IPS-18a (cell line): Measurements from ENCODE around the gene LDLRAD4.

Experiments used
- H3K27ac ChIP-seq: one replicate; pipeline ENCODE4 v1.5.1; 2013; ENCODE audit warnings: low read length
- H3K27me3 ChIP-seq: one replicate; pipeline ENCODE4 v1.6.1; 2013; ENCODE audit warnings: mild to moderate bottlenecking, low read length; ENCODE audit not compliant: control insufficient read depth, insufficient read depth
- H3K36me3 ChIP-seq: one replicate; pipeline ENCODE4 v1.6.1; 2013; ENCODE audit warnings: low read depth, low read length; ENCODE audit not compliant: control insufficient read depth
- H3K4me1 ChIP-seq: one replicate; pipeline ENCODE4 v1.6.1; 2013; ENCODE audit warnings: low read depth, low read length; ENCODE audit not compliant: control insufficient read depth
- H3K4me3 ChIP-seq: one replicate; pipeline ENCODE4 v1.5.1; 2013; ENCODE audit warnings: low read length
- H3K9ac ChIP-seq: one replicate; pipeline ENCODE4 v1.6.1; 2013; ENCODE audit warnings: mild to moderate bottlenecking, low read length, moderate library complexity
- H3K9me3 ChIP-seq: one replicate; pipeline ENCODE4 v1.6.1; 2013; ENCODE audit warnings: low read depth, low read length; ENCODE audit not compliant: control insufficient read depth

The LDLRAD4 gene

DNA sequence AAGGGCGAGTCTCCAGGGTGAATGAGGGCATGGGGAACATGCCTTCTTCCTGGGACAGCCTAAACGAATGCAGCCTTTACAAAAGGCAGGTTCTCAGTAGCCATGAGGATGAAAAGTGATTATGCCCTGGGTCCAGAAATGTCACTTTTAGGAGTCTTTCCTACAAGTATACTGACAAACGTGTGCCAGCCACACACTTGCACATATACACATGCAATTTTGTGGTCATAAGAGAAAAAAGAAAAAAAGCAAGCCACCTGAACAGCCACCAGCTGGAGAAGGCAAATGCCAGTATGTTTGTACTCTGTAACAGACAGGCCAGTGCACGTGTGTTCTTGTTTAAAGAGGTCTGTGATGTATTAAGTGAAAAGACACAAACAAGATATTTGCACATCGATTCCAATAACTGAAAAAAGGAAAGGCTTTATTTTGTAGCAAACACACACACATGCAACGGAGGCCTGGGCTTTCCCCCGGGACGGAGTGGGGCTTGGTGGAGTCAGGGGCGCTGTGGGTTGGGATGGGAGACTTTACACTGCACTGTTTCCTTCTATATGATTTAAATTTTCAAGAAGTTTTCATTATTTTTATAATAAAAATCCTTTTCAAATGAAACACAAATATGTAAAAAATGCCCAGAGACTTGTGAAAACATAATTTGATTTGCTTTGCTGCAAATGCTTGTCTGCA is 399.4 kb downstream of the LDLRAD4 start:
- Histone ChIP-seq H3K4me3 (no peak overlapping the region), H3K9me3 (no peaks in the 10 kb centered on the region), H3K27ac (no peak overlapping the region), H3K36me3 (no peaks in the 10 kb centered on the region), H3K27me3 (peaks cover 13% of the 10 kb centered on the region), H3K9ac (no peak overlapping the region), H3K4me1 (no peaks in the 10 kb centered on the region)

DNA sequence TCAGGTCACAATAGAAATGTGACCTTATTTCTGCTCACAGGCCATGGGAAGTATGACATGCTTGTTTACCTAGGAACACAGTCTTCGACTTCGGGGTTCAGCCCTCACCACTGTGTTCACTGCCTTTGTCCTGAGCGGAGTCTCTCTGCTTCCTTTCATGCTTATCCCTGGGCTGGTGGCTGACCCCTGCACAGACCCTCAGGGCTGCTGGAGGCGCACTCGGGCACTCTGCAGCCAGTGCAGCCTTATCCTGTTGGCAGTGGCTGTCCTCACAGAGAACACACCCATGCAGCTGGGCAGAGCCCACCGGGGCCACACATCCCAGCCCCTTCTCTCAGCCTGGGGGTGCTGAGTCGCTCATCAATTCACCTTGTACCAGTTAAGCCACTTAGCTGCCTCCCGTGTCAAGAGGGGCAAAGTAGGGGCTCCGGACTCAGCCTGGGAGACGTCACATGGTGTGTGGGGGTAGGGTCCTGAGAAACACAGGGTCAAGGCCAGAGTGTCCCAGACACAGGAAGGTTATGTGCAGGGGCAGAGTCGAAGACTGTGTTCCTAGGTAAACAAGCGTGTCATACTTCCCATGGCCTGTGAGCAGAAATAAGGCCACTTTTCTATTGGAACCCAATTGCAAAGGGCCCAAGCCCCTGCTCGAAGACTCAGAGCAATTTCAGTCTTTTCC is 400.3 kb downstream of the LDLRAD4 start:
- Histone ChIP-seq H3K4me3 (no peak overlapping the region), H3K4me1 (no peaks in the 10 kb centered on the region), H3K9ac (no peak overlapping the region), H3K27me3 (peaks cover 3% of the 10 kb centered on the region), H3K36me3 (no peaks in the 10 kb centered on the region), H3K27ac (no peak overlapping the region), H3K9me3 (no peaks in the 10 kb centered on the region)

DNA sequence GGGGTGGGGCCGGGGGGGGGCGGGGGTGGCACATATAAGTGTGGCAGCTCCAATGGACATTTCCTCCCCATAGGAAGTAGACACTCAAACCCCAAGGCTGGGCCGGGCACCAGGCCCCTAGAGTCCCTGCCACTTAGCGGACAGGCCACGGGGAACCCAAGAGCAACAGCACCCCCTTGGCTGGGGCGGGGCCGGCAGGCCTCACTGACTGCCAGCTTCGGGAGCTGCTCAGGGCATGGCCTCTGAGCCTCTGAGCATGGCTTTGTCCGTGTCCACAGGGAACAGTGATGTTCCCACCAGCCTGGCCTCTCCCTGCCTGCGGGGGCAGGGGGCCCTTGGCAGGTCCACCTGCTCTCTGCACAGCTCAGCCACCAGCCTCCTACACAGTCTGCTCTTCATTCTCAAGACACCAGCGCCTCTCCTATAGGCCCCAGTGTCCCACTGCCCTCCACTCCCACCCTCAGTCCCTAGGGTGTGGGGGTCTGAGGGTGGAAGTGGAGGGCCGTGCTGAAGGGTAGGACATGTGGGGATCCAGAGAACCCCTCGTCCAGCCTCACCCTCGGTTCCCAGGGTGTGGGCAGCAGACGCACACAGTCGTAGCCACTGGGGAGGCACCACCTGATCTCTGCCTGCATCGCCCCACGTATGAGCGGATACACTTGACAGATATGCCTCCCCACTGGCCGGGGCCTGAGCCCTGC is 401.1 kb downstream of the LDLRAD4 start:
- H3K4me1 ChIP-seq, result no peaks in the 10 kb centered on the region
- no peak overlapping the region for H3K9ac ChIP-seq
- no peaks in the 10 kb centered on the region for H3K9me3 ChIP-seq
- no peak overlapping the region for H3K27ac ChIP-seq
- no peaks in the 10 kb centered on the region for H3K36me3 ChIP-seq
- no peak overlapping the region for H3K4me3 ChIP-seq
- H3K27me3 ChIP-seq, result no peaks in the 10 kb centered on the region

DNA sequence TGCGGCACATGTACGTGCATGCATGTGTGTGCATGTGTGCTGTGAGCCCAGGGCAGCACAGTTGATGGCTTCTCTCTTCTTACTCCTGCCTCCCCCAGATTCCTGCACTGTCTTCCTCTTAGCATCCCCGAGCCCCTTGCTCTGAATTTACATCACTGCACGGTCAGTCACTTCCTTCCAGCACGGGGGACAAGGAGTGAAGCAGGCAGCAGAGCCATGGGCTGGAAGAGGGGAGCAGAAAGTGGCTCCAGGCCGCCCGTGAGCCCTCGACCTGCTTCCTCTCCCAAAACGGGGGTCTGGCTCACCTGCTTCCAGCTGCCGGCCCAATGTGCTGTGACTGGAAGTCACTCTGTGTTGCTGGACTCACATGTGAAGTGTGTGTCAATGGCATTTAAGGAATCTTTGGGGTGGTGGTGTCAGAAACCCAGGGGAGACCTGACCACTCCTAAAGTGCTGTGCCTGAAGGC is 401.7 kb downstream of the LDLRAD4 start:
- H3K4me3 ChIP-seq, result no peak overlapping the region
- H3K27me3 ChIP-seq, result no peaks in the 10 kb centered on the region
- H3K9me3 ChIP-seq, result no peaks in the 10 kb centered on the region
- H3K9ac ChIP-seq, result no peak overlapping the region
- H3K27ac ChIP-seq, result no peak overlapping the region
- H3K4me1 ChIP-seq, result no peaks in the 10 kb centered on the region
- H3K36me3 ChIP-seq, result no peaks in the 10 kb centered on the region

DNA sequence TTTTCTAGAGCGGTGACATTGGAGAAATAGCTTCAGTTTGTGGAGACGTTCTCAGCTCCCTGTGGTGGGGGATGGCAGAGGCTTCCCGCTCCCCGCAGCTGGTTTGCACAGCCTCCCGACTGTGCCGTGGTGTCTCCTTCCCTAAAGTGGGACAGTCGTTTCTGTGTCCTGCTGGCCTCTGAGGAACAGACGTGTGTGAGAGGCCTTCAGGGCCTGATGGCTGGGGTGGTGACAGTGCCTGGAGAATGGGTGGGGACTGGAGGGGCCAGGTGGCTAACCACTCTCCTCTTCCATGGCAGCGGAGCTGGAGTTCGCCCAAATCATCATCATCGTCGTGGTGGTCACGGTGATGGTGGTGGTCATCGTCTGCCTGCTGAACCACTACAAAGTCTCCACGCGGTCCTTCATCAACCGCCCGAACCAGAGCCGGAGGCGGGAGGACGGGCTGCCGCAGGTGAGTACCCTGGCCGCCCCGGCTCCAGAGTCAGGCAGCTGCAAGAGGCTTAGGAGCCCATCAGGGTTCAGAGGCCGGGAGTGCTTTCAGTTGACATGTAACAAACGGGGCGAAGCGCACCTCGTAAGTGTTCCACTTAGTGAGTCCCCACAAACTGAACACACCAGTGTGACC is 402.4 kb downstream of the LDLRAD4 start:
- no peaks in the 10 kb centered on the region for H3K27me3 ChIP-seq
- H3K9ac ChIP-seq, result no peak overlapping the region
- H3K4me3 ChIP-seq, result no peak overlapping the region
- H3K36me3 ChIP-seq, result no peaks in the 10 kb centered on the region
- no peak overlapping the region for H3K27ac ChIP-seq
- no peaks in the 10 kb centered on the region for H3K4me1 ChIP-seq
- no peaks in the 10 kb centered on the region for H3K9me3 ChIP-seq

DNA sequence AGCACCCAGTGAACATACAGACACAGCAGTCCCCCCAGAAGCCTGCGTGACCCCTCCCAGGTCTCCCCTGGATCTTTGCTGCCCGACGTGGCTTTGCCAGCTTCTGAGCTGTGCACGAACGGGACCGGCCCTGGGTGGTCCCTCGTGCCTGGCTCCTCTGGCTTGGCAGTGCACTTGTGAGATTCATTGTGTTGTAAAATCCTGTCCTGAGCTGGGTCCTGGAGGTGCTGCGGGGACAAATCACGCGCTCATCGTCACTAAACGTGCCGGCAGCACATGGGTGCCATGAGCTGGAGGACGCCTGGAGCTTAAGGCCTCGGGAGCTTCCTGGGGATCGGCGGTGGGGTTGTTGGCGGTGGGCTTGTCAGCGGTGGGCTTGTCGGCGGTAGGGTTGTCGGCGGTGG is 402.9 kb downstream of the LDLRAD4 start:
- Histone ChIP-seq H3K9ac (no peak overlapping the region), H3K4me1 (no peaks in the 10 kb centered on the region), H3K36me3 (no peaks in the 10 kb centered on the region), H3K9me3 (no peaks in the 10 kb centered on the region), H3K4me3 (no peak overlapping the region), H3K27me3 (no peaks in the 10 kb centered on the region), H3K27ac (no peak overlapping the region)

DNA sequence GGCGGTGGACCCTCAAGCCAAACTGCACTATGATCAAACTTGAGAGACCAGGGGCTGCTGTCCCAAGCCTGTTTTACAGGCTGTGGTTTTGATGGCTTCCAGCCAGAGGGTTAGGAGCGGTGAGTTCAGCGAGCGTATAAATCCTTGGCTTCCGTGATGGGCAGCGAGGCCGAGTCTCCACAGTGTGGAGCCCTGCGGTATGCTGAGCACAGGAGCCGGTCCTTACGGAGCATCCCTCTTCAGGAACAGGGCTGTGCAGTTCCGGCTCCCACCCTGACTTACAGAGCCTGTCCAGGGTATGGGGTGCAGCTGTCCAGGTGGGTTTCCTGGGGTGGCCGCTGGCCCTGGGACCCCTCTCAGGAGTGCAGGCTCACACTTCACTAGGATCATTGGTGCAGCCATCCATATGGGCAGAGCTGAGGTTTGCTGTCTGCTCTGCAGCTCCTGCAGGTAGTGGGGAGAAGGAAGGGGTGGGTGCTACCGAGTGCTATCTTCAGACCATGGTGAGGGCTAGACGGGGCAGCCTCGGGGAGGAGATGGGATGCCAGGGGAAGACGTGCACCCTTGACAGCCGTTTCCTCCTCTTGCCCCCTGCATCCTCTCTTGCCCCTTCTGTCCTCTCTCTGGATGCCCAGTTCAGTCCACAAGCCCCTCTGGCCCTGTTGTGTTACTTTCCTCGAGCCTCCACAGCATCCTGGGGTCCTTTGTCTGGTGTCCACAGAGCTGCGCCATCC is 403.5 kb downstream of the LDLRAD4 start:
- H3K9ac ChIP-seq, result no peak overlapping the region
- no peaks in the 10 kb centered on the region for H3K27me3 ChIP-seq
- no peak overlapping the region for H3K27ac ChIP-seq
- no peaks in the 10 kb centered on the region for H3K9me3 ChIP-seq
- no peaks in the 10 kb centered on the region for H3K36me3 ChIP-seq
- no peaks in the 10 kb centered on the region for H3K4me1 ChIP-seq
- H3K4me3 ChIP-seq, result no peak overlapping the region

DNA sequence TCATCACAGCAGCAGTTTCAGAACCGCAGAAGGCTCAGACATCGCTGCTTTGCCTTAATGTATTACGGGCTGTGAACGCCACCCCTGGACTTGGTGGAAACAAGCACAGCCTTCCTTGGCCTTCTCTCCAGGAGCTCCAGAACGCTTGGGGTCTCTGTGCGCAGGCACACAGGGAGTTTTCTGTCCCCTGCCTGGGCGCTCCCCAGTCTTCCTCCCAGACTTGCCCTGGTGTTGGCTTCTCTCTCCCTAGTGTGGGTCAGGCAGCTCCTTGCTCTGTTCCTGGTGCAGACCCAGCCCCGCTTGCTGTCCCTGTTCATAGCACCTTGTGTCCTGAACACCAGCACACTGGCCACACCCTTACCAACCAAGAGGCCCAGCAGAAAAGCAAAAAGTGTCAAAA is 404.2 kb downstream of the LDLRAD4 start:
- H3K27me3 ChIP-seq, result no peaks in the 10 kb centered on the region
- H3K9ac ChIP-seq, result no peak overlapping the region
- H3K36me3 ChIP-seq, result no peaks in the 10 kb centered on the region
- no peaks in the 10 kb centered on the region for H3K4me1 ChIP-seq
- H3K27ac ChIP-seq, result no peak overlapping the region
- H3K4me3 ChIP-seq, result no peak overlapping the region
- no peaks in the 10 kb centered on the region for H3K9me3 ChIP-seq

DNA sequence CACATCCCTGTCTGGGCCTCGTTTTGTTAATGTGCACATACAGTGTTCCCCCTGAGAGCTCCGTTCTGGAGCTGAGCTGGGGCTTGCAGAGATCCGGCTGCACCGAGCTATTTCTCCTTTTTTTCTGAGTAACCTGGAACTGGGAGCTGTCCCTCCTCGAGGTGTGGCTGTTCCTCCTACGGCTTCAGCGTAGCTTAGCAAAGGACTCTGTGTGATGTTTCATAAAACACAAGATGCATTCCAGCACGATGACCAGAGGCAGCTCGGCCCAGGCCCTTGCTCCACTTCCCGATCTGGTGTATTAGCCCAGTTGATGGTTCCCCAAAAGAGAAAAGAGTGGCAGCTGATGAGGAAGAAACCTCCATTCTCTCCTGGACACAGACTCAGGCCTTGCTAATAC is 404.8 kb downstream of the LDLRAD4 start:
- H3K36me3 ChIP-seq, result no peaks in the 10 kb centered on the region
- no peaks in the 10 kb centered on the region for H3K9me3 ChIP-seq
- H3K27me3 ChIP-seq, result no peaks in the 10 kb centered on the region
- H3K4me1 ChIP-seq, result no peaks in the 10 kb centered on the region
- no peak overlapping the region for H3K4me3 ChIP-seq
- no peak overlapping the region for H3K27ac ChIP-seq
- H3K9ac ChIP-seq, result no peak overlapping the region

DNA sequence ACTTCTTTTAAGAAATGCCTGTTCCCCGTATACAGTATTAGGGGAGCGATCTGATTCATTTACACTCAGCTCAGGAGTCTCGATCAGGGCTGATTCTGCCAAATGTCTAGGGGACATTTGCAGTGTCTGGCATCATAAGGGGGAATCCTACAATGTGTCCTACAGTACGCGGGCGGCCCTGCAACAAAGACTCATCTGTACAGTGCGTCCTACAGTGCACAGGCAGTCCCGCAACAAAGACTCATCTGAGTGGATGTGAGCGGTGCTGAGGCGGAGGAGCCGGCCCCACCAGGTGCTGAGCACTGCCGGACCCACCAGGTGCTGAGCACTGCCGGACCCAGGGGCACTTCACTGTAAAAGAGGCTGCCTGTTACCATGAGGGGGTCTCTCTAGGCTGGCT is 405.3 kb downstream of the LDLRAD4 start:
- no peak overlapping the region for H3K9ac ChIP-seq
- H3K27me3 ChIP-seq, result no peaks in the 10 kb centered on the region
- no peak overlapping the region for H3K27ac ChIP-seq
- H3K9me3 ChIP-seq, result no peaks in the 10 kb centered on the region
- no peak overlapping the region for H3K4me3 ChIP-seq
- H3K36me3 ChIP-seq, result no peaks in the 10 kb centered on the region
- no peaks in the 10 kb centered on the region for H3K4me1 ChIP-seq
